ENCODE results near the gene PNPLA2. TPM values are rescaled to one million over a fixed set of nuclear protein-coding genes. Genes with fewer than 3 reads are reported as not detected.
A peak's percentile ranks its signal among the peaks of the same experiment; 100 is the strongest.

The PNPLA2 gene
- total and polyA plus RNA-seq, 2 donors (not counting 1 experiment from before 2014, with no cell fraction given) = 16.2 to 33.9 TPM

DNA sequence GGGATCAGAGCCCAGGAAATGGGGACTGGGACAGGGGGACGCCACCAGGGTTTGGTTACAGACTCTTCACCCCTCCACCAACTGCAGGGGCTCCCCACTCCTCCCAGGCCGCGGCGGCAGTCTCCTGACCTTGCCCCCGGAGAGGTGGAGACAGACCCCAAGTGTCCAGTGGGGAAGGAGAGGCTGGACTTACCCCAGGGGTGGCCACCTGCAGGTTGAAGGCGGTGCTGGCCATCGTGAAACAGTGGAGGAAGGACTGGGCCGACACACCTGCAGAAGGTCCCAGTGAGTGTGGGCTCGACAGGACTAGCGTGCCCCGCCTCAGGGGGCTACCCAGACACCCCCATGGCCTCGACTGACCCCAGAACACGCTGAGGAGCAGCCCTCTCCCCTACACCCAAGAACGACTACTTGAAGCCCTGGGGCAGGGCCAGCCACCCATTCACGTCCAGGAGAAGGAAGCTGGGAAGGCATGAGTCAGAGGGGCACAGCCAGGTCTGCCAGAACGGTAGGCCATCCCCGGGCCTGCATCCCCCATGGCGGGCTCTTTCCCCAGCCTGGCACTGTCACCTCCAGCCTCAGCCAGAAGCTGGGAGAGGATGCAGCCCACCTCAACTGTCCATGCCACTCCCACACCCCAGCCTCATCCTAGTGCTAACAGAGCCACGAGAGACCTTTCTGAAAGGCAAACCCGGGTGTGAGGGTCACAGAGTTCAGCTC lies 43.7 kb upstream of the PNPLA2 start:
- Histone ChIP-seq H3K27ac (ENCODE audit: insufficient read depth, low read length) (peak overlapping the region; percentile 0), H2AFZ (ENCODE audit: low read length) (no peak overlapping the region), H3K36me3 (ENCODE audit: control insufficient read depth, insufficient read depth, low read length) (peaks cover 31% of the 10 kb centered on the region), H3K27me3 (ENCODE audit: control insufficient read depth, insufficient read depth, low read length) (no peaks in the 10 kb centered on the region), H3K4me3 (replicated peaks in 1 of 4; ENCODE audit: control extremely low read depth in 1 of 4, insufficient read depth in 1 of 4, low read depth in 3 of 4, low read length in 4 of 4) (peak overlapping the region in 3 of 4 experiments; percentile 0 to 78 (median 67)), H3K79me2 (ENCODE audit: control insufficient read depth, insufficient read depth, low read length) (peaks cover 70% of the 10 kb centered on the region), H3K9me3 (ENCODE audit: control insufficient read depth, insufficient read depth, low read depth, low read length) (no peaks in the 10 kb centered on the region), H3K4me2 (ENCODE audit: extremely low read depth, insufficient read depth, low read length) (peak overlapping the region; percentile 64), H3K9ac (ENCODE audit: insufficient read depth, low read length) (no peak overlapping the region), H3K4me1 (ENCODE audit: control insufficient read depth, extremely low read depth, insufficient read depth, low read length) (no peaks in the 10 kb centered on the region), H4K20me1 (ENCODE audit: control insufficient read depth, extremely low read depth, insufficient read depth, low read length) (no peaks in the 10 kb centered on the region)
- peak in 1 of 2 donors; percentile 61 for DNase-seq (ENCODE audit: low read depth in 2 of 2)
- no peak for TF ChIP-seq EZH2 (IDR thresholded peaks at IDR 0.05; ENCODE audit: low read length, missing control alignments)
- TF ChIP-seq, protein P1, sequence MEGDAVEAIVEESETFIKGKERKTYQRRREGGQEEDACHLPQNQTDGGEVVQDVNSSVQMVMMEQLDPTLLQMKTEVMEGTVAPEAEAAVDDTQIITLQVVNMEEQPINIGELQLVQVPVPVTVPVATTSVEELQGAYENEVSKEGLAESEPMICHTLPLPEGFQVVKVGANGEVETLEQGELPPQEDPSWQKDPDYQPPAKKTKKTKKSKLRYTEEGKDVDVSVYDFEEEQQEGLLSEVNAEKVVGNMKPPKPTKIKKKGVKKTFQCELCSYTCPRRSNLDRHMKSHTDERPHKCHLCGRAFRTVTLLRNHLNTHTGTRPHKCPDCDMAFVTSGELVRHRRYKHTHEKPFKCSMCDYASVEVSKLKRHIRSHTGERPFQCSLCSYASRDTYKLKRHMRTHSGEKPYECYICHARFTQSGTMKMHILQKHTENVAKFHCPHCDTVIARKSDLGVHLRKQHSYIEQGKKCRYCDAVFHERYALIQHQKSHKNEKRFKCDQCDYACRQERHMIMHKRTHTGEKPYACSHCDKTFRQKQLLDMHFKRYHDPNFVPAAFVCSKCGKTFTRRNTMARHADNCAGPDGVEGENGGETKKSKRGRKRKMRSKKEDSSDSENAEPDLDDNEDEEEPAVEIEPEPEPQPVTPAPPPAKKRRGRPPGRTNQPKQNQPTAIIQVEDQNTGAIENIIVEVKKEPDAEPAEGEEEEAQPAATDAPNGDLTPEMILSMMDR (conservative IDR thresholded peaks at IDR 0.05 in 1 of 2, IDR thresholded peaks at IDR 0.05 in 1 of 2; ENCODE audit: low read depth in 1 of 2, low read length in 2 of 2) = no peak

DNA sequence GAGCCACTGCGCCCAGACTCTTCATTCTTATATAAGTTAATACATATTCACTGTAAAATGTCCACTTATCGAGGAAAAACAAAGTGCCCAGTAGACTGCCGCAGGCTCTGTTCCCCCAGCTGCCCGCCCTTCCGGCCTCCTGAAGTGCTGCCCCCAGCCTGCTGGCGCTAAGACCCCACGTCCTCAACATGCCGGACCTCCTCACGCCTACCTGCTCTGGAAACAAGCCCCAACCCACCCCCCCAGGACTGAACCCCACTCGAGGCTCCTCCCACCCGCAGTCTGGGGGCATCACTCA lies 42.5 kb upstream of the PNPLA2 start:
- Histone ChIP-seq H2AFZ (ENCODE audit: low read length) (no peak overlapping the region), H3K27me3 (ENCODE audit: control insufficient read depth, insufficient read depth, low read length) (no peaks in the 10 kb centered on the region), H3K4me1 (ENCODE audit: control insufficient read depth, extremely low read depth, insufficient read depth, low read length) (no peaks in the 10 kb centered on the region), H3K9me3 (ENCODE audit: control insufficient read depth, insufficient read depth, low read depth, low read length) (no peaks in the 10 kb centered on the region), H3K27ac (ENCODE audit: insufficient read depth, low read length) (peak overlapping the region; percentile 69), H3K9ac (ENCODE audit: insufficient read depth, low read length) (peak overlapping the region; percentile 83), H3K36me3 (ENCODE audit: control insufficient read depth, insufficient read depth, low read length) (peaks cover 22% of the 10 kb centered on the region), H4K20me1 (ENCODE audit: control insufficient read depth, extremely low read depth, insufficient read depth, low read length) (no peaks in the 10 kb centered on the region), H3K4me2 (ENCODE audit: extremely low read depth, insufficient read depth, low read length) (peak overlapping the region; percentile 92), H3K4me3 (replicated peaks in 1 of 4; ENCODE audit: control extremely low read depth in 1 of 4, insufficient read depth in 1 of 4, low read depth in 3 of 4, low read length in 4 of 4) (peak overlapping the region; percentile 67 to 95 (median 84)), H3K79me2 (ENCODE audit: control insufficient read depth, insufficient read depth, low read length) (peaks cover 67% of the 10 kb centered on the region)
- no peak for TF ChIP-seq EZH2 (IDR thresholded peaks at IDR 0.05; ENCODE audit: low read length, missing control alignments)
- TF ChIP-seq, protein P1 (conservative IDR thresholded peaks at IDR 0.05 in 1 of 2, IDR thresholded peaks at IDR 0.05 in 1 of 2; ENCODE audit: low read depth in 1 of 2, low read length in 2 of 2) = no peak
- DNase-seq (ENCODE audit: low read depth in 2 of 2) = no peak

DNA sequence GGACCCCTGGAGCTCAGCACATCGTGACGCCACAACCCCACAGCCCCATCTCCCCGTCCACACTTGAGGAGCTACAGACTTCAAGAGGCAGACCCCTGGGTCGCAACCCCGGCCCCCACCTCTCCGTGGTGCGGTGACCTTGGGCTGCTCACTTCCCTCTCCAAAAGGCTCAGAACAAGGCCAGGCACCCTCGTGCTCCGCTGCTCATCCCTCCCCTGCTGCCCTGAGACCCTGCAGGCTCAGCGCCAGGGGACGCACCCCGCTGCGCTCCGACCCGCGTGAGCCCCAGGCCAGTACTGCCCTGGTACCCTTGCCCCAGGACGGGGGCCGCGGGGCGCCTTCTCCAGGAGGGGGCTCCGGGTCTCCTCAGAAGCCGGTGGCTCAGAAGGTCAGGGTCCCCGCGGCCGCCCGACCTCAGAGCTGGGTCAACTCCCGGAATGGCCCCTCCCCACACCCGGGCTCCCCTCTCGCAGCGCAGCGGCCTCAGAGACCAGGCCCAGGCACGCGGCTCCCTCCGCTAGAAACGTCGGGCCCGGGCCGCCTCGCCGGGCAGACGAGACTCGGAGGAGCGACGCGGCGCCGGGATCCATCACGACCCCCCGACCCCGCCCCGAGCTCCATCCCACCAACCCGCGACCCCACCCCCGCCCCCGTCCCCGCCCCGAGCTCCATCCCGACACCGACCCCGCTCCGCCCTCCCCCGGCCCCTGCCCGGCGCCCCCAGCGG lies 42.0 kb upstream of the PNPLA2 start:
- peaks cover 19% of the 10 kb centered on the region for H3K36me3 ChIP-seq (ENCODE audit: control insufficient read depth, insufficient read depth, low read length)
- no peaks in the 10 kb centered on the region for H4K20me1 ChIP-seq (ENCODE audit: control insufficient read depth, extremely low read depth, insufficient read depth, low read length)
- no peak for TF ChIP-seq EZH2 (IDR thresholded peaks at IDR 0.05; ENCODE audit: low read length, missing control alignments)
- TF ChIP-seq, protein P1 (conservative IDR thresholded peaks at IDR 0.05 in 1 of 2, IDR thresholded peaks at IDR 0.05 in 1 of 2; ENCODE audit: low read depth in 1 of 2, low read length in 2 of 2) = no peak
- DNase-seq (ENCODE audit: low read depth in 2 of 2) = no peak
- peaks cover 63% of the 10 kb centered on the region for H3K79me2 ChIP-seq (ENCODE audit: control insufficient read depth, insufficient read depth, low read length)
- peak overlapping the region; percentile 92 for H3K4me2 ChIP-seq (ENCODE audit: extremely low read depth, insufficient read depth, low read length)
- H3K4me3 ChIP-seq (replicated peaks in 1 of 4; ENCODE audit: control extremely low read depth in 1 of 4, insufficient read depth in 1 of 4, low read depth in 3 of 4, low read length in 4 of 4) = peak overlapping the region; percentile 67 to 95 (median 84)
- H3K27me3 ChIP-seq (ENCODE audit: control insufficient read depth, insufficient read depth, low read length) = no peaks in the 10 kb centered on the region
- H3K9ac ChIP-seq (ENCODE audit: insufficient read depth, low read length) = peak overlapping the region; percentile 83
- H3K27ac ChIP-seq (ENCODE audit: insufficient read depth, low read length) = peak overlapping the region; percentile 69
- no peaks in the 10 kb centered on the region for H3K4me1 ChIP-seq (ENCODE audit: control insufficient read depth, extremely low read depth, insufficient read depth, low read length)
- no peak overlapping the region for H2AFZ ChIP-seq (ENCODE audit: low read length)
- no peaks in the 10 kb centered on the region for H3K9me3 ChIP-seq (ENCODE audit: control insufficient read depth, insufficient read depth, low read depth, low read length)
